Stimulated activated CD4-positive, alpha-beta T cell treated with anti-CD3 and anti-CD28 coated beads, Interleukin-1b, Interleukin-23, amount 100 ng/mL, for 24 hours (primary cell): ENCODE data around the gene SMARCA2.

Experiments used
- DNase-seq, 4 experiments: peaks; one replicate each; pipeline ENCODE4 v3.0.0-alpha.2; 2020; ENCODE audit warnings: low read depth in 4 of 4, low spot score in 1 of 4

The SMARCA2 gene

DNA sequence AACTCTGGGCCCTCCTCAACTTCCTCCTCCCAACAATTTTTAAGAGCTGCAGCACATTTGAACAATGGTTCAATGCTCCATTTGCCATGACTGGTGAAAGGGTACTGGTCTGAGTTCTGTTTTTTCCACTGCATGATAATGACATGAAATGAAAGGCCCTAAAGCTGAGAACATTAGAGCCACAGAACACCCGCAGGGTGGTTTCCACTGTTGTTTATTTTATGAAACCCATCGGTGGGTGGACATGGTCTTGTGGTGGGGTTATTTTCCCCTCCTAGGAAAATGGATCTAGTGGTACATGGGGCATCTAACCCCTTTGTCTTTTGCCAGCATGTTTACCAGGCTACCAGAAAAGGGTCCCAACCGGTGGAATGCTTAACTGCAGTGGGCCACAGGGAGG lies 71.8 kb downstream of the SMARCA2 start:
- DNase-seq: no peak

DNA sequence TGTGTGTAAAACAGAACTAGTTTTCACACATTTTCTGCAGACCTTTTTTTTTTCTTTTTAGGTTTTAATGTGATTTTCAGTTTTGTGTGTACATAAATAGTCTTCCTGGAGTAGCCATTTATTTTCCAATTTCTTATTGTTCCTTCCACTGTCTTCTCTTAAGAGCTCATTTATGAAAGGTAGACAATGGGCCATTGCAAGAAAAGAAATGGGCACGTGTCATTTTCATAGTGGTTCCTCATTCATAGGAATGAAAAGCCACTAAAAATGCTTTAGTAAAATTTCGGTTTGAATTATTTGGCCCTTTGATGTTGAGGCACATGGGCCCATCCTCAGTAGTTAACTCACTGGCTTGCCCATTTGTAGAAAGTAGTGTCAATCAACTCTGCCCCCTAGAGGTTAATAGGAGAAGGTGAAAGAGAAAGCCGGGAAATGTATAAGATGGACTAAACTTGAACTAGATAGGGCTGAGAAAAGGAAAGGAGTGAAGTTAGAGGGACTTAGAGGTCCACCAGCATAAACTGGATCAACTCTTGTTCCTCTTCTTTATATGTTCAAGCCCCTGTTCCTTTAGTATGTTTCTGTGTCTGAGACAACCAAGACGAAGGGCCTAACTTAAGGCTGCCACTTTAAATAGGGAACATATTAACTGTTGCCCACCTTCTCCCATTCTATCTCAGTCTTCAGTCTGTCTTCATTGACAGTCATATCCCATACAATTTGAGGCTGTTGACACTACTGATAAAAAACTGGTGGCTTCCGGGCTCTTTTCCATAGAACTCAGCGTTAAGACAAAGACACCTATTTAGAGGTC lies 72.6 kb downstream of the SMARCA2 start:
- DNase-seq: no peak

DNA sequence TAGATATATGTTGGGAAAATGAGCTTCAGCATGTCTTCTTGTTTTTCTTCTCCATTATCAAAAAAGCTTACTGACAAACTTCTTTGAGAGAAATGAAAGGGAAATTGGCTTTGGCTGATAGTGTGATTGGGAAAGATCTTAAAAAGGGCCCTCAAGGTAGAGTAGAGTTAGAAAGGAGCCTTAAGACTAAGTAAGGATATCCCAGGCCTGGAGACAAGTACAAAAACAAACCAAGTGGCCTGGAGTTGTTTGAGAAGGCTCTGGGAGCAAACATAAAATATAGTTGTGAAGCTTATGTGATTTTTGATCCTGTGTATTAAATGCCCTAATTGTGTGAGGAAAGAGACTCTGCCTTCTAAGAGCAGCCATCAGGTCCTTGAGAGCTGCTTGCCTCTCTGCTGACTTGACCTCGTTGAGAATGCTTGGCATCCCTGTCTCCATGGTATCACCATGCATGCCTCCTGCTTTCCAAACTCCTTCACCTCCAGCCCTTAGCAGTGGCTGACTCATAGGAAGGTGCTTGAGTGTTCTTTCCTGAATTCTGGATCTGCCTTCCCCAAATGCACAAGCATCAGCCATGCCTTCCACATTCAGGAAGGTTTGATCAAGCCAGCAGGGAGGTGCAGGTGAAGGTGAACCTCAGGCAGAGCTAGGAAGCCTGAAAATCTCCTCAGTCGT lies 78.9 kb downstream of the SMARCA2 start:
- no peak for DNase-seq

DNA sequence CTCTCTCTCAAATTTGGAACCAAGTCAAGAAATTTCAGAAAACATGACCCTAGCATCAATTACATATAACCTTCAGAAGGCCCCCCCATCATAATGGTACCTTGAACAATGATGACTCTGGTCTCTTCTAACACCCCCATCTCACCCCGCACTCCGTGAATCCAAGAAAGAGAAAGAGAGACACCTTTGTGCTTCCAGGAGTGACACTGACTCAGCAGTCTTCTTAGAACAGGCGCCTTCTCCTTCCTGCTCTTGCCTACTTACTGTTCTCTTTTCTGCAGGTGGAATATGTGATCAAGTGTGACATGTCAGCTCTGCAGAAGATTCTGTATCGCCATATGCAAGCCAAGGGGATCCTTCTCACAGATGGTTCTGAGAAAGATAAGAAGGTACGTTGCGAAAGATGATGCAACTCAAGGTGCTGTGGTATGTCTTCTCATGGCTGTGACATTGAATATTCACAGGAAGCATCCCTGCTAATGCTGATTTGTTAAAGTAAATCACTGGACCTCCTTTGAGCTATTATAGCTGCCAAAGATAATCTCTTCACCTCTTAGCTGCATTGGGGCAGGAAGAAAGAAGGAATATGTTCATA lies 81.3 kb downstream of the SMARCA2 start:
- no peak for DNase-seq

DNA sequence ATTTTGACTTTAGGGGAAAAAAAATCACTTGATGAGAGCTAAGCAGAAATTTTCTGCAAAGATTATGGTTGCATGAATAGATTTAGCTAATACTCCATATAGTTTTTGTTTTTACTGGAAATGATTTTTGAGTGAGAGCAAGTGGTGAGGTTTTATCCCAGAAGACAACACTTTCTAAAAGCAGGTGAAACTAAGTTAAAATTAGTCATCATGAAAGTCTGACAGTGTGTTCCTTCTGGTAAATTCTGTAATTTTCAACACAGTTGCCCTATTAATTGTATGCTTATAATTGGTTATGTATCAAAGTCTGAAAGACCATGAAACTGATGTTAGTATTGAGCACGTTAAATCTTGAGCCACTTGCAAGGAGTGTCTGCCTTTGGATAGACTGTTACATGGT lies 91.5 kb downstream of the SMARCA2 start:
- DNase-seq: no peak

DNA sequence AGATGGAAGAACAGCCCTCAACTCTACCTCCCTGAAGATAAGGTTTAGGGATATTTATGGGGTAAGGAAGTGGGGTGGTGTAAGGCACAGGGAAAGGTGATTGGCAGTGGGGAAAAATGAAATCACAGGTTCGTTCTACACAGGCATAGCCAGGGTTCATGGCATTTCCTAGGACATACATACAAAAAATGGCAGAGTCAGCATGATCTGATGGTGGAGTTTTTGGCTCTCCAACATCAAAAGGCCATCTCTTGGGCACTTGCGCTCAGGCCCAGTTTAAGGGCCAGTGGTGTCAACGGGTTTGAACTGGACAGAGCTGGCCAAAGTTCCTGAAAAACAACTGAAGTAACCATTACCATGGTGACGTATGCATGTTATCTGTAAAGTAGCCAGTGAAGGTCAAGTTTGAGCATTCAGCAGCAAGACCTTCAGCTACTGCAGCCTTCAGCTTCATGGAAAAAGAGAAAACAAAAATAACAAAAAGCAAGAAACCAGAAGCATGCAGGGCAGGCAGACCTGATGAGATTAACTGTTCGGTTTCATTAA lies 92.8 kb downstream of the SMARCA2 start:
- no peak for DNase-seq

DNA sequence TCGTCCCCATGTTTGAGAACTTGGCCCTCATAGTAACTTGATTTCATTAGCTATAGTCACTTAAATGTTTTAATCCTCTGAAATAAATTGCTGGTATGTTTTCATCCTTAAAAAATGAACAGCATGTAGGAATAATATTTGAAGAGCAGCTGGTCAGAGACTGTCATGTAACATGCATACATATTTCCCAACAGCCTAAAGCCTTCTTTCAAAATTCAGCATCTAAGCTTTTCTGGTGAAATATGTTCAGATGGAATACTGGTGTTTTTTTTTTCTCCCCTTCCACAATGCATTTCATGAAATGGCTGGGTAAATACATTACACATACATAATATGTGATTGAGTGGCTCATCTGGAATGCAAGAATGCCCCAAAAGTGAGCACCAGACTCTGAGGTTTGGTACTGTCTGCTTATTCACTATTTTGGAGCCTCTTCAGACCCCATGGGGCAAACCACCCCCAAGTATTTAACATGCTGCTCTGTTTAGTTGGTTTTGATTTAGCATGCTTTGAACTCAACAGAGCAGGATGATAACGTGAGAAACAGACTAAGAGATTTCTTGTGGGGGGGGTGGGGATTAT lies 94.0 kb downstream of the SMARCA2 start:
- DNase-seq: no peak

DNA sequence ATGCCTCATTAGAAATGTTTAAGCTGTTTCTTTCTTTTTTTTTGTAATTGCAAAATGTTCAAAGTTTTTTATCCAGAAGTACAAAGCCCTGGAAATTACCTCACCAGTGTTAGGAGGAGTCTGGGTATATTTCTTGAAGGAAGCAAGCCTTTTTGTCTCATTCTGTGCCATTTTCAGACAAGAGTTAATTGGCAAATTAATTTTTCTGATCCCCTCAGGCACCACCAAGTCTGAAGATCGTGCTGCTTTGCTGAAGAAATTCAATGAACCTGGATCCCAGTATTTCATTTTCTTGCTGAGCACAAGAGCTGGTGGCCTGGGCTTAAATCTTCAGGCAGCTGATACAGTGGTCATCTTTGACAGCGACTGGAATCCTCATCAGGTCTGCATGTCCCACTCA lies 94.9 kb downstream of the SMARCA2 start:
- DNase-seq: no peak

DNA sequence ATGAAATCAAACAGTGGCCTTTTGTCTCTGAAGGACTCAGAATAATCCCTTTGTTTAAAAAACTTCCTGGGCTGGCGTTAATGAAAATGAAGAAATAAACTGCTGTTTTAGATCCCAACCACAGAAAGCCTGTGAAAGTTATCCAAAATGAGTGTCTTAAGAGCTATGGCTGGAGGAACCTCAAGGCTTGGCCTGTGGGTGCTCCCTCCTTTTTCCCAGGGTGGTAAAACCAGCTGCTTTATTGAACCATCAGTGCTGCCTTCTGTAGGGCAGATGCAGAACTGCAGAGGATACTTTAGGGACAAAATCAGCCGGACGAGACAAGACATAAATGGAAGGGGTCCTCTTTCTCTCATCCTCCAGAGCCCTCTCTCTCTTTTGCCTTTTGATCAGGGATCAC lies 100.9 kb downstream of the SMARCA2 start:
- DNase-seq: no peak

DNA sequence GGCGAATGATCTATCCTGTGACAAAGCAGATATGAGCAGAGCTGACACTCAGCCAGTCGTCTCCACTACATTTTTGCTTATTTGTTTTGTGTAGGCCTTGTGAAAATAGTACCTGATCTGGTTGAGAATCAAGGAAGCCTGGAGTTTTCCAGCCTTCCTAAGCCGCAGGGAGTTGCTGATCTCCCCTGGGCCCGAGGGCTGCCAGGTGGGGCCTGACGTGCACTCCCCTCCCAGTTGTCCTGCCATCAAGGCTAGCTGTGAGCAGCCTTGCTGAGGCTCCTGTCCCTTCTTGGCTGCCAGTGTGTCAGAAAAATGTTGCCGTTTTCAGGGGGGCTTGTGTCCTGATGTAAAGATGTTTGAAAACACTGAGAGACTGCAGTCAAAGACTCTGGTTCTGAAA lies 102.4 kb downstream of the SMARCA2 start:
- no peak for DNase-seq

DNA sequence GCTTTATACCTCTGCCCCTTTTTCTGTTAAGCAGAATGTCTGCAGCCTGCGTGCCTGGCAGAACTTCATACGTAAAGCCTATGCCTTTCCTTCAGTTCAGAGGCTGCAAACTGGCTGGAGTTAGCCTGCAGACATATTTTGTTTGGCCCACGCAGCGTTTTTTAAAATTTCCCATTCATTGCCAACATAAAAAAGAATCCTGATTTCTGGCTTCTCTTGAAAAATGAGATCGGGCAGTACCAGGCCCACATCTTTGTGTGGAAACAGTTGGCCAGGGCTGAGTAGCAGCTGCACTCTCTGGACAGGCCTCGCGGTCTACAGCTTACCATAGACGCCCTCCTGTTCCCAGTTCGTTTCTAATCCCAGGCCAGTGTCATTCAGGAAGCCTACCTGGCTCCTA lies 104.4 kb downstream of the SMARCA2 start:
- no peak for DNase-seq

DNA sequence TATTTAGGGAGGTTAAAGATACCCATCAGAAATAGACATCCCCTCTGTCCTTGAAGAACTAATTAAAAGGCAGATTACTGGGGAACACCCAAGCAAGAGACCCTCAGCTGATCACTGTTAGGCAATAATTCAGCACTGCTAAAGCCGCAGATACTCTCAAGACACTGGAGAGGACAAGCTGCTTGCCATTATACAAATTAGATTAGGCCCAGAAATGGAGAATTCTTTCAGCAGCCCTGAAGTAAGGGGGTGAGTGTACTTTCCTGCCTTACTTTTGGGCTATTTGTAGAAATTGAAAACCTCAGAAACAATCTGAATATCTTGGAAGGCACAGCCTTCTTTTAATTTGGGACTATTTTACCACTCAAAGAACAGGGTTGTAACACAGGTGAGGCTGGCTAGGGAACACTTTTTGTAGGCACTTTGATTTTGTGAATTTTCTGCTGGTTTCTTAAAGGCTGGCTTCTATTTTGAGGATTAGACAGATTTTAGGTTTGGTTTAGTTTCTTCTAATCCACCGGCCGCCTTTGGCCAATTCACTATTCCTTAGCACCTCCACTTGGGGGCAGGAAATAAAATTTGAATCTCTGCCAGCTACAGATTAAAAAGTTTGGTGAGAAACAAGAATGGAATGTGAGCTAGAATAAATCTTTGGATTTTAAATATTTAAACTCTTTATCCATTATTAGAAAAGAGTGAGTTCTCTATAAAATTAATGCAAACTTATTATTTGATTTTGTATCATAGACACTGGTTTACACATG lies 106.0 kb downstream of the SMARCA2 start:
- DNase-seq: no peak

DNA sequence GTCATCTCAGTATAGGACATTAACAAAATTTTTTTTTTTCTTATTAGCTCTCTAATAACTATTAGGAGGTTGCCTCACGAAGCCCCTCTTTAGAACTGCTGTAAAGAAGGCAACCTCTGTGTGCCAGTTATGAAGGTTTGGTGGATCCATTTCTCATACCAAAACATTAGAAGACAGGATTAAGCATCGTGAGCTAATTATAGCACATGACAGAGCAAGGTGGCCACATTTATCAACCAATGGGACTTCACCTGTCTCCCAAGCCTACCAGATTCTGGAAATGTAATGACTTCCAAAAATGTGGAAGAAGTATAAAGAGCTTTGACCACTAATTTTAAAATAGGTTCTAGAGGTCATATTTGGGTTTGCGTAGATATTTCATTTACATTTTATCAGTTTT lies 107.2 kb downstream of the SMARCA2 start:
- no peak for DNase-seq

DNA sequence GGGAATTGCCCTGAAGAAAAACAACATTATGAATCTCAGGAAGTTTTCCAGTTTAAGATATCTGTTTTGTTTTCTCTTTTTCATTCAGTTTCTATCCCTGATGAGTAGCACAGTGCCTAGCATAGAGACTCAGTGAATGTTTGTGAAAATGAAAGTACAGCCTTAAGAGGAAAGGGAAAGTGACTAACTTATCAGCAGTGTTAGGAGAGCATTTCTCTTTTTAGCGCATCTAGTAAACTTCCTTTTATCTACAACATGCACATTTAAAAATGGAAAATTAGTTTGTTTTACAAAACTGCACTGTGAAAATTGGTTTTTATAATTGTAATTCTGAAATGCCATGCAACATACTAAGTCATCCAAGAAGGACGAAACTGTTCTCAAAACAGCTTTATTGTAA lies 110.8 kb downstream of the SMARCA2 start:
- DNase-seq: no peak

DNA sequence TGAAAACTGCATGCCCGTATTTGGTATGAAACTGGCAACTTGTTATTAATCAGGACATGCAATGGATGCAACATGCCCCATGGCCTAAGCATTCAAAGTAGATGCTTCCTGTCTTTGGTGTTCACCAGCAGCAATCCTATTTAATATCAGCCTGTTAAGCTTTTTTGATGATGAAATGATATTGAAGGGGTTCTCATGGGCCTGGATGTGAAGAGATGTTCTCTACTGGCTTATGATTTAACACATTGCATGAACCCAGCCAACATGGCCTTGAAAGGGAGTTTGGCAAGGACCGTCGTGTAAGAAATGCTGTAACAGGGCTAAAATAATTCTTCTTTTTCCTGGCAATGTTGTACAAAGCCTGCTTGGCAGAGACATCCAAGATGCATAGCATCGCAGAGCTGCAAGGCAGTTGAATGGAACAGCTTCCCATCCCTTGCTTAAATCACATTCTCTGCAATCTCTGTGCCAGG lies 111.2 kb downstream of the SMARCA2 start:
- DNase-seq: no peak

DNA sequence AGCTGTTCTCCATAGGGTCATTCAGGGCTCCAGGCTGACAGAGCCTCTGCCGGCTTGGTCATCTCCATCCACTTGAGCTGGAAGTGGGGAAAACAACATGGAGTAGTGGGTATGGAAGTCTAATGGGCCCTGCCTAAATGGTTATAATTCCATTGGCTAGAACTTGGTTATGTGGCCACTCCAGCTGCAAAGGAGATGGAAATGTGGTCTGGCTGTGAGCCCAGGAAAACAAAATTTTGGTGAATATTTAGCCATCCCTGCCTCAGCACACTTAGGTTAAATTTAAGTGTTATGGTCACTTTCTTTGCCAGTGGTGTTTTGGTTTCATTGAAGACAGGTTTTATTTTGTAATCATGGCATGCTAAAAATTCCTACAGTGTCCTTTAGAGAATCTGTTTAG lies 112.3 kb downstream of the SMARCA2 start:
- DNase-seq: no peak

DNA sequence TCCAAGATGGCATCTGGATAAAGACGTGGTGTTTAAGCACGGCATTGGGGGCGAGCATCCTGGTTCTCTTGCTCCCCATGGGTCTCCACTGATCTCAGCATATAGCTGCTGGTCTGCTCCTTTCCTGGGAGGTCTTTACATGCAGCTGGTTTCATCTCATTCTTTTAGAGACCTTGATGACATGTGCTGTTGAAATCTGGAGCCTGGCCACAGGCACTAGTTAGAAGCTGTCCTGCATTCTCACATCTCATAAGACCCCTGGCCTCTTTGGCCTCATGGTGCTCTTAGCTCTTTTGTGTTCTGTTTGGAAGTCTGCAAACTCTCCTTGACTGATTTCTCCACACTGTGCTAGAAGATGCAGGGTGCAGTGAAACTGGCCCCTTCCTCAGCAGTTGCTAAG lies 113.0 kb downstream of the SMARCA2 start:
- no peak for DNase-seq

DNA sequence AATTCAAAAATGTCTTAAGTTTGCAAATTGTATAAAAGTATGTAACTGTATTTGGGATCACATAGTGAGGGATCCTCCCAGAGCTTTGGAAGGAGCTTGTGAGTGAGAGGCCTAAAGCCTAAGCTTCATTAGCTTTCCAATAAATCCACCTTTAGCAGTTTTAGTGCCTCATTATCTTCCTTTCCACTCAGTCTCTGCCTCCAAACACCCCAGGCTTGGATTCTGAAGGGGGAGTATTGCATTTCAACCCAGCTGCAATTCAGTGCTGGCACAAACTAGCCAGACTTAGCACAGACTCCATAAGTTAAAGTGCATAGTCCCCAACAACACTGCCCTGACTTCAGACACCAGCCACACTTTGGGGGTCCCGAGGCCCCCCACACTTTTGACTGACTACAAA lies 113.5 kb downstream of the SMARCA2 start:
- no peak for DNase-seq

DNA sequence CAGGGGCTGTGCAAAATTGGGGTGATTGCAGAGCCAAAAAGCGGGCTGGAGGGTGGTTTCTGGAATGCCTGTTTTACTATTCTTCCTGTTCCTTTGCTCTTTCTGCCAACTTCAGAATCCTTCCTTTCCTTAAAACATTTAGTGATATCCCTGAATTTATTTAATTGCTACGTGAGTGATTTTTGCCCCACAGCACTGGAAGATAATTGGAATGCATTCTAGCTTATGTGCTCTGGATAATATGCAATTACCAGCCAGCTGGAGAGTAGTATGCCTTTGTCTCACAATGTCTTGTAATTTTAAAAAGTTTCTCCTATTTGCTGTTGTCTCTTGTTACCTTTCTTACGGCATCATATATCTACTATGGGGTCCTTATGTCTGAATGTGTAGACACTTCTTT lies 115.8 kb downstream of the SMARCA2 start:
- DNase-seq: no peak

DNA sequence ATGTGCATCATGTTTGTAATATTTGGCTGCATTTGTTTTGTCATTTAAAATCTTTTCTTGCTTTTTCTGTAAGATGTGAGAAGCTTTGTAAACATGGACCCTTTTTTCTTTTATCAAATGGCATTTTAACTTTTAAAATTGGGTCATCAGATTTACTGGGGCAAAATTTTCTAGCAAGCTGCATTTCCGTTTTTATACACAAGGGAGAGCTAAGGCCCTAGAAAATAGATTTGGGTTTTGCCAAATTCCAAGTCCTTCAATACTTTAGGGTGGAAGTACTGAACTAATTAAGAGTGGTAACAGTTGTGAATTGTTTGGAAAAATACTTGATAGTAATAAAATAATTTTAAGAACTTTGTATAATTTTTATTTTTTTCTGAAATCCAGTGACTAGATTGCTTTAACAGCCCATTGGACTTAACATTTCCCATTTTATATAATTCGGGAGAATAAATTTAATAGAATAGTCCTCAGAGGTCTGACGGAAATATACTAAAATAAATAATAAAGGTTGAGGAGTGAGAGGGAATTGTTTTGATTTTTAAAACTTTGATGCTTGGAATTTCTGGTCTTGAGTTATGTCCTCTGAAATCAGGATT lies 117.4 kb downstream of the SMARCA2 start:
- DNase-seq: no peak

DNA sequence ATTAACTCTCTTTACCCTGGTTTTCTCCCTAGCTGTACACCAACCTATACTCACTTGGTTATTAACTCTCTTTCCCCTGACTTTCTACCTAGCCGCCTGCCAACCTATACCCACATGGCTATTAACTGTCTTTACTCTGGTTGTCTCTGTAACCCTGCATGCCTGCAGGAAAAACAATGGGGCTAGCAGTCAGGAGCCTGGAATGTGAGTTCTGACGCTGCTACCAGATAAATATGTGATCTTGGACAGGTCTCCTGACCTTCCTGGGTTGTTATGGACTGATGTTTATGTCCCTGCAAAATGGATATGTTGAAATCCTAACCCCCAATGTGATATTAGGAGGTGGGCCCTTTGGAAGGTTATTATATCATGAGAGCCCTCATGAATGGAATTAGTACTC lies 119.2 kb downstream of the SMARCA2 start:
- DNase-seq: no peak
